Spinal cord (tissue), 10 donors: Measurements from ENCODE around the gene RFC5. TPM values are rescaled to one million over a fixed set of nuclear protein-coding genes. Genes with fewer than 3 reads are reported as not detected.
A peak's percentile ranks its signal among the peaks of the same experiment; 100 is the strongest.

Experiments used
- DNase-seq, 6 donors: peaks; one replicate each; pipeline versions ENCODE4 v3.0.0 to v3.0.0-alpha.2; 2013 to 2015; ENCODE audit warnings: low spot score in 6 of 6, low read depth in 4 of 6
- H3K27ac ChIP-seq: one replicate; pipeline ENCODE4 v1.5.1; 2013; ENCODE audit warnings: low read depth, low read length, control low read depth
- H3K27me3 ChIP-seq: one replicate; pipeline ENCODE4 v1.6.1; 2013; ENCODE audit warnings: low read length; ENCODE audit not compliant: control insufficient read depth, insufficient read depth
- H3K36me3 ChIP-seq: one replicate; pipeline ENCODE4 v1.6.1; 2013; ENCODE audit warnings: low read length; ENCODE audit not compliant: control insufficient read depth, insufficient read depth
- H3K4me1 ChIP-seq: one replicate; pipeline ENCODE4 v1.6.1; 2013; ENCODE audit warnings: low read length; ENCODE audit not compliant: control insufficient read depth, insufficient read depth
- H3K4me3 ChIP-seq: one replicate; pipeline ENCODE4 v1.5.1; 2013; ENCODE audit warnings: low read depth, low read length, control low read depth
- H3K9me3 ChIP-seq: one replicate; pipeline ENCODE4 v1.6.1; 2013; ENCODE audit warnings: low read length; ENCODE audit not compliant: control insufficient read depth, insufficient read depth
- WGBS: methylation state at CpG from one replicate; pipeline ENCODE4 v1.1.5; 2013; ENCODE audit warnings: missing lambda C conversion rate; ENCODE audit not compliant: insufficient coverage; 5-methylcytosine and 5-hydroxymethylcytosine counted together
- long read RNA-seq, 4 donors: transcript quantifications; one replicate each; lab custom pipeline, GENCODE V29; 2026
- polyA plus RNA-seq, 2 donors: library from polyadenylated mRNA; unstranded; fragments of 120-200 nt; gene quantifications; one replicate each; pipeline ENCODE4 v1.2.1, GENCODE V29; 2013; ENCODE audit not compliant: insufficient read length in 2 of 2
- total RNA-seq, 2 donors: library from RNA; depleted of rRNA in 1 of 2; stranded (reverse); fragments of 120-200 nt in 1 of 2; fragments of >200 nt in 1 of 2; gene quantifications; one replicate each; pipeline versions ENCODE4 v1.2.3 to v1.2.4, GENCODE V29; 2013 to 2014
- donor health status: healthy.

The RFC5 gene, protein sequence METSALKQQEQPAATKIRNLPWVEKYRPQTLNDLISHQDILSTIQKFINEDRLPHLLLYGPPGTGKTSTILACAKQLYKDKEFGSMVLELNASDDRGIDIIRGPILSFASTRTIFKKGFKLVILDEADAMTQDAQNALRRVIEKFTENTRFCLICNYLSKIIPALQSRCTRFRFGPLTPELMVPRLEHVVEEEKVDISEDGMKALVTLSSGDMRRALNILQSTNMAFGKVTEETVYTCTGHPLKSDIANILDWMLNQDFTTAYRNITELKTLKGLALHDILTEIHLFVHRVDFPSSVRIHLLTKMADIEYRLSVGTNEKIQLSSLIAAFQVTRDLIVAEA
- total RNA-seq (10 to 100 TPM; 18.1 to 25.4 TPM), polyA plus RNA-seq (10 to 100 TPM; 25.0 to 30.0 TPM)
- long read RNA-seq, donor 1, transcript RFC5-204 (11 exons, 1,655 nt) = major isoform, 5 of 5 reads
- long read RNA-seq, donor 1, partial matches to known transcripts = 0 of 5 reads
- long read RNA-seq, donor 1, other reads (novel, unspliced or antisense) = 0 of 5 reads
- long read RNA-seq, donor 2, partial matches to known transcripts = 0 of 3 reads
- long read RNA-seq, donor 2, other reads (novel, unspliced or antisense) = 0 of 3 reads
- long read RNA-seq, donor 3, partial matches to known transcripts = 17 of 50 reads
- long read RNA-seq, donor 3, other reads (novel, unspliced or antisense) = 31 of 50 reads
- long read RNA-seq, donor 4, transcript RFC5-204 (11 exons, 1,655 nt) = major isoform, 13 of 13 reads
- long read RNA-seq, donor 4, partial matches to known transcripts = 0 of 13 reads
- long read RNA-seq, donor 4, other reads (novel, unspliced or antisense) = 0 of 13 reads

DNA sequence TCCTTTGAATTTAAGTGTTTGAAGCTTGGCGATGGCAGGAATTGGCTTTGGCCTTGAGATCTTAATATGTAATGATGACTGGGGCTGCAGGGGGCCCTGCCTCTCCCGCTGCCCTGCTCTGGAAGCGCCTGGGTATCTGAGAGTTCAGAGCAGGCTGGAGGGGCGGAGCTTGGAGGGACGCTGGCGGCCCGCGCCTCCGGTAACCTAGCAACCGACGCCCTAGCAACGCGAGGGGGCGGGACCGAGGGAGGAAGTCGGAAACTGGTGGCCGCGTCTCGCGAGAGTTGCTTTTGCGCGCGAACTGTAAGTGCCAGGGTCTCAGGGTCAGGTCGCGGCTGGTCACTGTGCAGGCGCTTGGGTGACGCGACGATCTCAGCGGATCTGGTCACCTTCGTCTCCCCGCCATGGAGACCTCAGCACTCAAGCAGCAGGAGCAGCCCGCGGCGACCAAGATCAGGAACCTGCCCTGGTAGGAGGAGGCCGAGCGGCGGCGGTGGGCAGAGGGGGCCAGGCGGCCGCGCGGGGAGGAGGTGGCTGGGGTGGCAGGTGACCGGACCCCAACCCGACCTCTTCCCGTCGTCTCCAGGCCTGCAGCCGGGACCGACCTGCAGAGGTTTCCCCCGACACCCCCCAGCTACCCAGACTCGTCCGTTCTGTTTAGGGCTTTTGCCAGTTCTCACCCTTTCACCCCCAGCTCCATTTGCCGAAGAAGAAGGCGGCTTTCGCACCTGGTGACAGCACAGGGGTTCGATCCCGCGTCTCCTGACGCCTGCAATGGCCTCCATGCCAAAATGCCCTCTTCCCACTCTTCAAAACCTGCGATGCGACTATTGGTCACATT lies at the start of gene RFC5:
Gene RFC5 (plus strand): TSS at position 280 of the 841 bp plus-strand sequence. CDS start 125 bp downstream, at position 405.
- WGBS = under 1% methylated on average over 58 of the region's 61 CpGs
- Histone ChIP-seq H3K4me3 (peak within 1 kb of the TSS; percentile 67), H3K9me3 (no peaks in the 10 kb centered on the region), H3K27me3 (no peaks in the 10 kb centered on the region), H3K27ac (no peak within 1 kb of the TSS), H3K36me3 (peaks cover 10% of the 10 kb centered on the region), H3K4me1 (peaks cover 11% of the 10 kb centered on the region)
- DNase-seq = peak; percentile 92 to 99 (median 98)

DNA sequence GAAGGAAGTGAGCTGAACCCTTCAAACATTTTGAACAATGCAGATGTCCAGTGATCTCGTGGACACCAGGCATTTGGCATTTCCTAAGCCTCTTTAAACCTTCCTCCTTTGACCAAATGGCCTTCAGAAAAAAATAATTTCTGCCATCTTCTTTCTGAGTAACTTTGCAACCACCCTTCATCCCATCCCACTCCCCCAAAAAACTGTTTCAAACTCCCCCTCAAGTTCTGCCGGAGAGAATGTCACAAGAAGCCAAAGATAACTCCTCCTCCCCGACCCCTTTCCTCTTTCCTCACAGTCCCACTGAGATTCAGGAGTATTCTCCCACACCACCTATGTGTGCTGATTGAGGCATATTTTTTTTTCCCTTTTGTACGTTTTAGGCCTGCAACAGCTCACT lies 49.5 kb upstream of the RFC5 start:
- H3K36me3 ChIP-seq = no peaks in the 10 kb centered on the region
- peaks cover 14% of the 10 kb centered on the region for H3K27me3 ChIP-seq
- DNase-seq = peak in 1 of 6 donors; percentile 18
- peak overlapping the region; percentile 31 for H3K4me3 ChIP-seq
- H3K9me3 ChIP-seq = peaks cover 3% of the 10 kb centered on the region
- WGBS = 42% methylated on average over 2 of the region's 4 CpGs
- H3K4me1 ChIP-seq = peaks cover 4% of the 10 kb centered on the region
- no peak overlapping the region for H3K27ac ChIP-seq

- peak in 3 of 6 donors; percentile 10 to 83 (median 13) for DNase-seq
- no peak overlapping the region for H3K27ac ChIP-seq
- peaks cover 14% of the 10 kb centered on the region for H3K27me3 ChIP-seq
- peak overlapping the region; percentile 31 for H3K4me3 ChIP-seq
- peaks cover 4% of the 10 kb centered on the region for H3K4me1 ChIP-seq
- no peaks in the 10 kb centered on the region for H3K36me3 ChIP-seq
- WGBS = 15% methylated on average over 5 of the region's 12 CpGs
- peaks cover 3% of the 10 kb centered on the region for H3K9me3 ChIP-seq
Measured at GRCh38 chr12:117967512-117967911, 49.0 kb upstream of the RFC5 start.

GRCh38 chr12:117968151-117968789 lies 48.2 kb upstream of the RFC5 start:
- Histone ChIP-seq H3K9me3 (peaks cover 3% of the 10 kb centered on the region), H3K4me1 (peaks cover 4% of the 10 kb centered on the region), H3K36me3 (no peaks in the 10 kb centered on the region), H3K4me3 (peak overlapping the region; percentile 31), H3K27ac (peak overlapping the region; percentile 3), H3K27me3 (peaks cover 14% of the 10 kb centered on the region)
- 0% methylated on average over 1 of the region's 10 CpGs for WGBS
- peak in 4 of 6 donors; percentile 7 to 78 (median 24) for DNase-seq

GRCh38 chr12:117968826-117969659 lies 47.5 kb upstream of the RFC5 start, which contains the start of gene KSR2:
TSS of gene KSR2 (minus strand) at chr12:117968990. CDS start at chr12:117968255, 735 bp downstream.
- H3K27me3 ChIP-seq = peaks cover 14% of the 10 kb centered on the region
- peak; percentile 35 to 96 (median 67) for DNase-seq
- WGBS = under 1% methylated on average over 85 of the region's 86 CpGs
- peaks cover 3% of the 10 kb centered on the region for H3K9me3 ChIP-seq
- H3K27ac ChIP-seq = peak within 1 kb of the TSS; percentile 3
- H3K4me1 ChIP-seq = peaks cover 4% of the 10 kb centered on the region
- no peaks in the 10 kb centered on the region for H3K36me3 ChIP-seq
- peak within 1 kb of the TSS; percentile 31 for H3K4me3 ChIP-seq

DNA sequence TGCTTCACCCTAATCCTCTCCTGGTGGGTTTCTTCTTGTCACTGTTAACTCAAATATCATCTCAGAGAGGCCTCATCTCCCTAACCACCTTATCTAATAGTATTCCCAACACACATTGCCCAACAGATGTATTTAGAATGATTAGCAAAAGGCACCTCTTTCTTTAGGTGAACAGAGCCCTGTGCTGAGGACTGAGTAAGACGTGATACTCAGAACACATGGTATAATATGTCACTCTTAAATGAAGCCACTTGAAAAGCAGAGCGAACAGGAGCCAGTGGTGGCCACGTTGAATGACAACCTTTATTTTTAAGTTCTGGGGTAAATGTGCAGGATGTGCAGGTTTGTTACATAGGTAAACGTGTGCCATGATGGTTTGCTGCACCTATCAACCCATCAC lies 46.2 kb upstream of the RFC5 start:
- WGBS = 100% methylated on average over 1 of the region's 4 CpGs
- Histone ChIP-seq H3K27ac (no peak overlapping the region), H3K9me3 (peaks cover 3% of the 10 kb centered on the region), H3K4me1 (peaks cover 4% of the 10 kb centered on the region), H3K4me3 (no peak overlapping the region), H3K36me3 (no peaks in the 10 kb centered on the region), H3K27me3 (peaks cover 14% of the 10 kb centered on the region)
- DNase-seq = no peak

GRCh38 chr12:117972301-117972700 lies 44.2 kb upstream of the RFC5 start:
- Histone ChIP-seq H3K36me3 (no peaks in the 10 kb centered on the region), H3K4me1 (no peaks in the 10 kb centered on the region), H3K4me3 (no peak overlapping the region), H3K9me3 (peaks cover 3% of the 10 kb centered on the region), H3K27me3 (peaks cover 9% of the 10 kb centered on the region), H3K27ac (no peak overlapping the region)
- DNase-seq = no peak
- WGBS = 96% methylated on average over 2 of the region's 2 CpGs

- no CpG with 5 or more reads among the region's 3 CpGs for WGBS
- Histone ChIP-seq H3K4me1 (no peaks in the 10 kb centered on the region), H3K27ac (no peak overlapping the region), H3K9me3 (peaks cover 3% of the 10 kb centered on the region), H3K36me3 (no peaks in the 10 kb centered on the region), H3K27me3 (no peaks in the 10 kb centered on the region), H3K4me3 (no peak overlapping the region)
- DNase-seq = no peak
Measured at GRCh38 chr12:117975006-117975405, 41.5 kb upstream of the RFC5 start.
